Colon (tissue), 2 donors: ENCODE measurements around the gene LCAT.
"Not testable (repeated sequence)": the region's sequence is repeated elsewhere in the genome, so short reads cannot be mapped to it uniquely, and the experiment has no call there.

Experiments
- FAIRE-seq: peaks from 2 replicates; lab custom pipeline; 2012; peaks lifted over from hg19 to GRCh38; lab: Jason Lieb, UNC
- donor health status: control.
- donor health status: control.

The LCAT gene

GRCh38 chr16:67943619-67944504 is at the start of gene LCAT:
Gene LCAT (minus strand): TSS chr16:67944120. CDS start chr16:67944101, 19 bp downstream.
- FAIRE-seq, result no peak

DNA sequence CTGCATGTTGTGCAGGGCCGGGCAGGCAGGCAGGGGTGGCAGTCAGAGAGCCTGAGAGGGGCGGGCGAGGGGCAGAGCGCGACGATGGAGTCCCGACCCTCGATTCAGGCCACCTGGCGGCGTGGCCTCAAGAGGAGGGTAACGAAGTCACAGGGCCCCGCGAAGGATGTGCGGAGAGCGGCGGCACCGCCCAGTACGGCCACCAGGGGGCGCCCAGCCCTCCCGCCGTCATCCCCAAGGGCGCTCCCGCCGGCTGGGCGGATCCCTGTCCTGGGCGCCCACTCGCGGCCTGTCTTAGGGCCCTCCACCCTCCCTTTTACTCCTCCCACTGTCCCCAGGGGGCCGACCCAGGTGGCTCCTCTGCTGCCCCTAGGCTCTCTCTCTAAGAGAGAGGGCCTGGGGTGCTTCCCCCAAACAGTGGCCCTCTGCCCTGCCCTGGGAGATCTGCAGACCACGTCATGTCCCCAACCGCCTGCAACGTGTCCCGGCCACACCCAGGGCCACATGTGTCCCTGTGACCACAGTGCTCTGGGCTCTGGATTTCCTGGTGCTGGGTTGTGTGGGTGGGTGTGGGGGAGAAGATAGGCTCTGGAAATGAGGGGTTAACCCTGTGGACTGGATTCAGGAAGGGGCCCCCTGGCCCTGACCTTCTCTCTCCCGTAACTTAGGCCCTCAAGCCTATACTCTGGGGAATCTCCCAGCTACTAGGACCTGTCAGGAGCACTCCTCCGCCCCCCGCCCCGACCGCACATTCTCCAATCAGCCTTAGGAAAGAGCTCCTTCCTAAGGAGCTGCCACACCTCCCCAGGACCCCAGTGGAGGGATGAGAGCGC is 49.5 kb upstream of the LCAT start:
- FAIRE-seq, result no peak

DNA sequence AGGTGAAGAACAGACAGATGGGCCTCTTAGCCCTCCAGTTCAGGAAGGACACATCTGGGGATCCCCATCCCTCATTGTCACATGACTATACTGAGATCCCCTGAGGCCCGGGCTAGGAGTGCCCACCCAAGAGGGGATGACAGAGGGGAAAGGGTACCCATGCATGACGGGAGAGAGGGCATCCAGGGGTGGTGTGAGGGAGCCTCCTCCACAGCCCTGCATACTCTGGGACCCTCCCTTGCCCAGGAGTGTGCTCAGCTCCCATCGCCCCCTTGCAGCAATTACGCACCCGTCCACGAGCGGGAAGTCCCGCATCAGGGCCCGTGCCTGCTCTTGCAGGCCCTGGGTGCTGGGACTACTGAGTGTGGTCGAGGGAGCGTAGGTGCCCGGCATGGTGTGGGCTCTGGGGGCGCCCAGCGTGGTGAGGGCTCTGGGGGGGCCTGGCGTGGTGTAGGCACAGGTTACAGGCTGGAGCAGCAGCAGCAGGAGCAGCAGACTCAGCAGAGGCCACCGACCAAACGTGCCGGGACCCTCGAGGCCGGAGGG is 48.8 kb upstream of the LCAT start:
- FAIRE-seq, result no peak

GRCh38 chr16:67990018-67990386 is 46.1 kb upstream of the LCAT start:
- FAIRE-seq, result no peak

GRCh38 chr16:67989322-67990017 is 45.5 kb upstream of the LCAT start:
- no peak for FAIRE-seq

DNA sequence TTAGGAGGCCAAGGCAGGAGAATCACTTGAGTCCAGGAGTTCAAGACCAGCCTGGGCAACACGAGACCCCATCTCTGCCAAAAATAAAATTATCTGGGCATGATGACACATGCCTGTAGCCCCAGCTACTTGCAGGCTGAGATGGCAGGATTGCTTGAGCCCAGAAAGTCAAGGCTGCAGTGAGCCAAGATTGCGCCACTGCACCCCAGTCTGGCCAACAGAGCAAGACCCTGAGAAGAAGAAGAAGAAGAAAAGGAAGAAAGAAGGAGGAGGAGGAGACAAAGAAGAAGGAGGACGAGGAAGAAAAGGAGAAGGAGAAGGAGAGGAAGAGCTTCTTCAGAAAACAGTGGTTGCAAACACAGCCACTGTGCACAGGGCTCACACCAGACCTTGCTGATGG is 44.8 kb upstream of the LCAT start:
- no peak for FAIRE-seq

- FAIRE-seq, result no peak
These were observed 43.7 kb upstream of the LCAT start for GRCh38 chr16:67987460-67988160.

DNA sequence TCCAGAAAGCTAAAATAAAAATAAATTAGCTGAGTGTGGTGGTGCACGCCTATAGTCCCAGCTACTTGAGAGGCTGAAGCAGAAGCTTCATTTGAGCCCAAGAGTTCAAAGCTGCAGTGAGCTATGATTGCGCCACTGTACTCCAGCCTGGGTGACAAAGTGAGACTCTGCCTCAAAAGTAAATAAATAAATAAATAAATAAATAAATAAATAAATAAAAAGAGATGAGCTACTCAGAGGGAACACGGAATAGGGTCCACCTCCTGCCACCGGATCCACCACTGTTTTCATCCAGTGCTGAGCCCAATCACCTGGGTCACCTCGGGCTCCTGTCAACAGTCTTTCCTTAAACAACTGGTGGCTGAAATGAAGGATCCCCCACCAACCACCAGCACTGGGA is 43.0 kb upstream of the LCAT start:
- FAIRE-seq, result no peak

- no peak for FAIRE-seq
These were observed 38.2 kb upstream of the LCAT start for GRCh38 chr16:67982011-67982696.

DNA sequence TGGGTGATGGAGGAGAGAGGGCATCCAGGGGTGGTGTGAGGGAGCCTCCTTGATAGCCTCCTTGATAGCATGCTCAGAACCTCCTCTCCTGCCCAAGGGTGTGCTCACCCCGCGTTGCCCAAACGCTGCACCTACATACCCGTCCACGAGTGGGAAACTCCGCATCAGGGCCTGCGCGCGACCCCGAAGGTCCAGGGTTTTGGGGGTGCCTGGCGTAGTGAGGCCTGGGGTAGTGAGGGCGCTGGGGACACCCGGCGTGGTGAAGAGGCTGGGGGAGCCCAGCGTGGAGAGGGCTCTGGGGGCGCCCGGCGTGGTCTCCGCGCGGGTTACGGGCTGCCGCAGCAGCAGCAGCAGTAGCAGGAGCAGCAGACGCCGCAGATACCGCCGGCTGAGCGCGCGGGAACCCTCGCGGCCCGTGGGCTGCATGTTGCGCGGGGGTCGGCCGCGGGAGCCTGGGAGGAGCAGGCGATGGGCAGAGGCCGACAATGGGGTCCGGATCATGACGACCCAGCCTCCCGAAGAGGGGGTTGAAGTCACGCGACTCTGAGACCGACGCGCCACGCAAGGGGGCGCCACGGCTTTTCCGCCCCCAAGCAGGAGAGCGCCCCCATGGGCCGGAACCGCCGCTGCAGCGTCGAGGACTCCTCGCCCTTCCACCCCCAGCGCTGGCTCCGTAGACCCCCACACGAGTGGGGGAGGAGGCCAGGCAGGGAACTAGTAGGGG is 36.2 kb upstream of the LCAT start, which contains the start of gene DPEP3:
Gene DPEP3, minus strand, starts transcription at position 545 of the 724 bp plus-strand sequence. Its CDS starts 119 bp downstream, at position 426.
- FAIRE-seq, result no peak

DNA sequence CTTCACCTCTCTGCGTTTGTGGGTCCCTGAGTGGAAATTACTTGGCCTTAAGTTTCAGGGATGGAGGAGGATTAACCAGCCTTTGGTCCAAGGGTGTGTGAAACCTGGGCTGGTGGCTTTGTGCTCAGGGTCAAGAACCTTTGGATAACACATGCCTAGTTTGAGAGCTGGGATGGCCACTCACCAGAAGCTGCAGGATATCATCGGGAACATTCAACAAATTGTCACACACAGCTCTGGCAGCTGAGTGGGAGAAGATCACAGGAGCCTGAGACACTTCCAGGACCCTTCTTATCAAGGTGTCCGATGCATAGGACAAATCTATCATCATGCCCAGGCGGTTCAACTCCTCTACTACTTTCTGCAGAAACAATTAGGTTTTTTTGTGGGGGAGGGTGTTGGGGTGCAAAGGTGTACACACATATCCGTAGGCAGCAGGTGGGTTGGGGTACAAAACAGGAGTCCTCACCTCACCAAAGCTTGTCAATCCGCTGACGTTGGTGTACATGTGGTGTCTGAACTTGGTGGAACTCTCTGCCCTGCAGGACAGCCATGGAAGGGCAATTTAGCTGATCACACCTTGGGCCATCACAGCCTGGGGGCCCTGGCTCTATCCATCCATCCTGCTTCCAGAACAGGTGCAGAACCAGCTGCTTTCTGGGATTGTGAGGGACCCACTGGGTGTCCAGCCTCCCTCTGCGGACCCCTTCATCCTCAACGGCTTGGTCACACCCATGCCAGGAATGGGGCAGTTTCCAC is 33.7 kb upstream of the LCAT start:
- FAIRE-seq, result no peak

- FAIRE-seq, result no peak
These were observed 33.1 kb upstream of the LCAT start for GRCh38 chr16:67977005-67977404.

DNA sequence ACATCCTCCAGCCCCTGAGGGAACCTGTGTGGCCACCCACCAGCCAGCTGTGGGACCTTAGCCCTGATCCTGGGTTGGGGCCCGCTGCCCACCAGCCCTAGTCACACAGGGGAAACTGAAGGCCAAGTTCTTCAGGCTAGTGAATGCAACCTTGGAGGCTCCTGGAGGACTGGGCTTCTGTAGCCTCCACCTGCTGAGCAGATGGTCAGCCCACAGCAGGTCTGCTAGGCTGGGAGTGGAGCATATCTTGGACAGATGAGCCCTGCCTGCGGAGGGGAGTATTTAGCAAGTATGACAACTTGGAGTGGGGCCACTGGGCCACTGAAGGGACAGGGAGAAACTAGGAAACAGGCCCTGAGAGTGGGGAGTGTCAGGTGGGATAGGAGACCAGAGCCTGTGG is 32.3 kb upstream of the LCAT start:
- FAIRE-seq, result no peak

DNA sequence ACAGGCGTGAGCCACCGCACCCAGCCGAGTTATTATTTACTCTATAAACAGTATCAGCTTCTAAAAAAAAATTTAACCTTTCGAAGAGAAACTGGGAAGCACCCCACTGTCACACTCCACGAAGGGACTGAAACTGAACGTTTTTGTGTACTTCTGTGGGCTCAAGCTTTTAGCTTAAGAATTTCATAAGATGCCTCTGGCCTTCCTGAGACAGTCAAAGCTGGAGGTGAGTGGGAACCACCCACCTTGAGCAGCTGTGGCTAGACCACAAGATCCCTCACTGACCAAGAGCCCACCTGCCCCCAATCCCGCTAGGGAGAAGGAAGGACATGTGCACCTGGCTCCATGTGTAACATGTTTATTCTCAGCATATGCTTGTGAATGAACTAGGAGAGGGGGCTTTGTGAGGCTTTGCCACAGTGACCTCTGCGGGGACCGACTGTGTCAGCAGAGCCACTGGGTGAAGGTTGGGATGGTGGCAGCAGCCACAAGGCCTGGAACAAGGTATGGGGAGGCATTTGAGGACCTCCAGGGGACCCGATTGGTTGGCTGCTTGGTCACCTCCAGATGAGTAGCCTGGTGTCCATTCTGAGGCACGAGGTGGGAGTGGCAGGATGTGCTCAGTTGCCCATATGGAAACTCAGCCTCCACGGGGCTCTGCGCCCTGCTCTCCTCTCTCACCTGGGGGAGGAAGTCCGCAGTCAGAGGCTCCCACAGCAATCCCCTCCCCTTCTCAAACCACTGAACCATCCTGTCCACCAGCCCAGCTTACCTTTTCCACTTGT is 31.6 kb upstream of the LCAT start:
- no peak for FAIRE-seq

DNA sequence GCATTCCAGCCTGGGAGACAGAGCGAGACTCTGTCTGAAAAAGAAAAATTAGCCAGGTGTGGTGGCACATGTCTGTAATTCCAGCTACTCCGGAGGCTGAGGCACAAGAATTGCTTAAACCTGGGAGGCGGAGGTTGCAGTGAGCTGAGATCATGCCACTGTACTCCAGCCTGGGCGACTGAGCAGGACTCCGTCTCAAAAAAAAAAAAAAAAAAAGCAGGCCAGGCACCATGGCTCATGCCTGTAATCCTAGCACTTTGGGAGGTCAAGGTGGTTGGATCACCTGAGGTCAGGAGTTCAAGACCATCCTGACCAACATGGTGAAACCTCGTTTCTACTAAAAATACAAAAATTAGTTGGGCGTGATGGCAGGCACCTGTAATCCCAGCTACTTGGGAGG is 28.4 kb upstream of the LCAT start:
- not testable (repeated sequence) for FAIRE-seq

- FAIRE-seq, result no peak
These were observed 27.2 kb upstream of the LCAT start for GRCh38 chr16:67971111-67971510.

GRCh38 chr16:67969254-67970039 is 25.5 kb upstream of the LCAT start:
- FAIRE-seq, result no peak
